GM23338 (cell line): ENCODE data around the gene TANGO2. TPM values are rescaled to one million over a fixed set of nuclear protein-coding genes. Genes with fewer than 3 reads are reported as not detected.

Experiments used
- ATAC-seq: fragments of 200-7000 bp; cut with Tn5 transposase; 3 replicates; pipeline ENCODE4 v1.9.1; 2020
- DNase-seq: peaks from one replicate; pipeline ENCODE4 v3.0.0-alpha.2; 2015; ENCODE audit warnings: low spot score
- H2AFZ ChIP-seq: fragments of 200-600 bp; sonication (generic); 2 replicates; pipeline ENCODE4 v1.8.0; 2016; ENCODE audit warnings: antibody characterized with exemption, mild to moderate bottlenecking, moderate library complexity
- H3F3A ChIP-seq: fragments of 200-600 bp; sonication (generic); replicated peaks from 2 replicates; pipeline ENCODE4 v1.8.0; 2017; ENCODE audit warnings: antibody characterized with exemption, mixed run types, low read depth
- H3K27ac ChIP-seq: fragments of 200-600 bp; sonication (generic); 2 replicates; pipeline ENCODE4 v1.6.1; 2016; ENCODE audit warnings: low read depth
- H3K27me3 ChIP-seq: fragments of 200-600 bp; sonication (generic); 2 replicates; pipeline ENCODE4 v1.8.0; 2016; ENCODE audit warnings: mild to moderate bottlenecking, mixed run types, moderate library complexity; ENCODE audit not compliant: insufficient read depth
- H3K36me3 ChIP-seq: fragments of 200-600 bp; sonication (generic); 2 replicates; pipeline ENCODE4 v1.8.0; 2016; ENCODE audit warnings: mild to moderate bottlenecking; ENCODE audit not compliant: insufficient read depth
- H3K4me1 ChIP-seq: fragments of 200-600 bp; sonication (generic); 2 replicates; pipeline ENCODE4 v1.8.0; 2016; ENCODE audit warnings: mild to moderate bottlenecking, moderate library complexity; ENCODE audit not compliant: insufficient read depth
- H3K4me2 ChIP-seq: fragments of 200-600 bp; sonication (generic); 2 replicates; pipeline ENCODE4 v1.7.1; 2017; ENCODE audit warnings: mixed run types
- H3K4me3 ChIP-seq: fragments of 200-600 bp; sonication (generic); 2 replicates; pipeline ENCODE4 v1.6.1; 2016; ENCODE audit warnings: mixed run types
- H3K79me2 ChIP-seq: fragments of 200-600 bp; sonication (generic); replicated peaks from 2 replicates; pipeline ENCODE4 v1.8.0; 2017; ENCODE audit warnings: mild to moderate bottlenecking; ENCODE audit not compliant: insufficient read depth
- H3K9me2 ChIP-seq: fragments of 200-600 bp; sonication (generic); 2 replicates; pipeline ENCODE4 v1.8.0; 2017; ENCODE audit not compliant: insufficient read depth
- H4K20me1 ChIP-seq: fragments of 200-600 bp; sonication (generic); replicated peaks from 2 replicates; pipeline ENCODE4 v1.8.0; 2017; ENCODE audit warnings: mild to moderate bottlenecking; ENCODE audit not compliant: insufficient read depth
- H3K27ac Mint-ChIP-seq: 2 replicates; pipeline ENCODE4 v1.8.0; 2020; ENCODE audit warnings: inconsistent platforms, mild to moderate bottlenecking, moderate library complexity, mixed read lengths
- H3K27me3 Mint-ChIP-seq: 3 replicates; pipeline ENCODE4 v1.8.0; 2022; ENCODE audit warnings: low read depth, mild to moderate bottlenecking, moderate library complexity, mixed read lengths, inconsistent platforms; ENCODE audit not compliant: insufficient read depth, poor library complexity
- H3K36me3 Mint-ChIP-seq: 3 replicates; pipeline ENCODE4 v1.8.0; 2021; ENCODE audit warnings: low read depth, mild to moderate bottlenecking, inconsistent platforms, moderate library complexity, mixed read lengths
- H3K4me1 Mint-ChIP-seq: 3 replicates; pipeline ENCODE4 v1.8.0; 2020; ENCODE audit warnings: mild to moderate bottlenecking, inconsistent platforms, mixed read lengths
- H3K4me3 Mint-ChIP-seq: 3 replicates; pipeline ENCODE4 v1.8.0; 2021; ENCODE audit warnings: moderate library complexity, mild to moderate bottlenecking, inconsistent platforms, mixed read lengths
- H3K9me3 Mint-ChIP-seq: 3 replicates; pipeline ENCODE4 v1.8.0; 2020; ENCODE audit warnings: moderate library complexity, mild to moderate bottlenecking, inconsistent platforms, mixed read lengths
- CREB1 ChIP-seq: fragments of 250-450 bp; sonication (Bioruptor Pico); IDR thresholded peaks from 2 replicates; pipeline ENCODE4 v1.5.0; 2020; ENCODE audit warnings: low read depth, mild to moderate bottlenecking, moderate library complexity
- CTCF ChIP-seq, 2 experiments: fragments of 200-600 bp in 1 of 2; sonication (generic) in 1 of 2; conservative IDR thresholded peaks; 2 replicates each; pipeline versions ENCODE4 v1.5.1 to v1.6.1; 2016 to 2017; ENCODE audit warnings: antibody characterized with exemption in 2 of 2, low read depth in 2 of 2, mild to moderate bottlenecking in 2 of 2, moderate library complexity in 1 of 2
- ETS1 ChIP-seq: IDR thresholded peaks from 2 replicates; pipeline ENCODE4 v1.6.1; 2016; ENCODE audit warnings: antibody characterized with exemption
- EZH2 ChIP-seq: fragments of 200-600 bp; sonication (generic); IDR thresholded peaks from one replicate; pipeline ENCODE4 v1.8.0; 2017; ENCODE audit warnings: antibody characterized with exemption, mild to moderate bottlenecking, low read depth; ENCODE audit not compliant: unreplicated experiment
- EZH2phosphoT487 ChIP-seq: fragments of 200-600 bp; sonication (generic); IDR thresholded peaks from one replicate; pipeline ENCODE4 v1.8.1; 2018; ENCODE audit warnings: antibody characterized with exemption; ENCODE audit not compliant: unreplicated experiment
- JUNB ChIP-seq: IDR thresholded peaks from one replicate; pipeline ENCODE4 v1.6.1; 2016; ENCODE audit warnings: antibody characterized with exemption; ENCODE audit not compliant: unreplicated experiment
- NANOG ChIP-seq: IDR thresholded peaks from 2 replicates; pipeline ENCODE4 v1.6.1; 2016; ENCODE audit warnings: antibody characterized with exemption, borderline replicate concordance
- POLR2AphosphoS5 ChIP-seq: IDR thresholded peaks from 2 replicates; pipeline ENCODE4 v1.6.1; 2016; ENCODE audit warnings: antibody characterized with exemption, low read depth
- REST ChIP-seq: IDR thresholded peaks from one replicate; pipeline ENCODE4 v1.6.1; 2018; ENCODE audit warnings: antibody characterized with exemption; ENCODE audit not compliant: unreplicated experiment
- STAT1 ChIP-seq: IDR thresholded peaks from one replicate; pipeline ENCODE4 v1.6.1; 2016; ENCODE audit warnings: antibody characterized with exemption; ENCODE audit not compliant: unreplicated experiment
- ZNF114 ChIP-seq: fragments of 250-450 bp; sonication (Bioruptor Pico); IDR thresholded peaks from 2 replicates; pipeline ENCODE4 v1.5.0; 2020; ENCODE audit warnings: mild to moderate bottlenecking, moderate library complexity
- ZNF331 ChIP-seq: fragments of 250-450 bp; sonication (Bioruptor Pico); IDR thresholded peaks from 2 replicates; pipeline ENCODE4 v1.5.0; 2020; ENCODE audit warnings: low read depth, mild to moderate bottlenecking, moderate library complexity
- ZNF462 ChIP-seq: fragments of 250-450 bp; sonication (Bioruptor Pico); IDR thresholded peaks from 2 replicates; pipeline ENCODE4 v1.5.0; 2020; ENCODE audit warnings: mild to moderate bottlenecking, moderate library complexity
- polyA plus RNA-seq: library from polyadenylated mRNA; unstranded; fragments of >200 nt; fragmentation: Nextera tagmentation; extraction: Ambion mirVana; gene quantifications from 2 replicates; pipeline ENCODE4 v1.2.1, GENCODE V29; 2016
- total RNA-seq: library from RNA; depleted of rRNA; stranded (reverse); fragments of >200 nt; shearing (Covaris generic); gene quantifications from 2 replicates; pipeline ENCODE4 v1.2.3, GENCODE V29; 2014

Gene TANGO2
- total and polyA plus RNA-seq, 2 experiments from 2014 or later = 6.9 to 15.0 TPM

- Histone ChIP-seq H2AFZ (no peak overlapping the region), H3K79me2 (no peaks in the 10 kb centered on the region), H3K27ac (no peak overlapping the region), H3K4me3 (no peak overlapping the region), H3K9me2 (no peaks in the 10 kb centered on the region), H4K20me1 (no peaks in the 10 kb centered on the region; the same call in 1 of the 2 replicates), H3K4me1 (no peaks in the 10 kb centered on the region), H3K36me3 (no peaks in the 10 kb centered on the region), H3F3A (no peaks in the 10 kb centered on the region), H3K4me2 (no peak overlapping the region), H3K27me3 (no peaks in the 10 kb centered on the region)
- Mint-ChIP-seq H3K9me3 (no peaks in the 10 kb centered on the region), H3K4me3 (no peak overlapping the region), H3K27me3 (peaks cover 9% of the 10 kb centered on the region), H3K36me3 (no peaks in the 10 kb centered on the region; the same call in 2 of the 3 replicates), H3K4me1 (no peaks in the 10 kb centered on the region), H3K27ac (no peak overlapping the region)
- DNase-seq (no peak), ATAC-seq (peak; percentile 20; the same call in 2 of the 3 replicates)
- no peak for TF ChIP-seq ZNF331 (CRISPR knock-in tag)
- TF ChIP-seq CREB1 (CRISPR knock-in tag) = no peak
- no peak for TF ChIP-seq ZNF114
- no peak for TF ChIP-seq POLR2AphosphoS5
- no peak for TF ChIP-seq ETS1
- TF ChIP-seq EZH2phosphoT487 = no peak
- no peak for TF ChIP-seq STAT1
- no peak for TF ChIP-seq JUNB
- TF ChIP-seq ZNF462 (CRISPR knock-in tag) = no peak
- TF ChIP-seq EZH2 = no peak
- TF ChIP-seq NANOG = no peak
- no peak for TF ChIP-seq CTCF (conservative IDR thresholded peaks at IDR 0.05; ENCODE audit: low read depth in 2 of 2)
- TF ChIP-seq REST = no peak
Observed at GRCh38 chr22:20032407-20032991, 11.6 kb downstream of the TANGO2 start.
